HEK293T (cell line): ENCODE data around the gene SMURF1.

ENCODE experiments used
- CTCF ChIA-PET: fragments of 350-600 bp; formaldehyde crosslinking; extraction: SDS; loops from one replicate; lab custom pipeline; 2021; ENCODE audit warnings: antibody characterized with exemption, inconsistent platforms; lab: Yijun Ruan, JAX
- POLR2A ChIA-PET: fragments of 350-600 bp; formaldehyde crosslinking; extraction: SDS; loops from one replicate; lab custom pipeline; 2020; ENCODE audit warnings: antibody characterized with exemption, inconsistent platforms; lab: Yijun Ruan, JAX
- DNase-seq: peaks from one replicate; pipeline ENCODE4 v3.0.0; 2012; ENCODE audit warnings: mixed read lengths; ENCODE audit errors: extremely low spot score
- ARNT ChIP-seq: fragments of 450-650 bp; IDR thresholded peaks from 2 replicates; pipeline ENCODE4 v1.6.1; 2017; ENCODE audit warnings: mild to moderate bottlenecking
- BHLHE40 ChIP-seq: fragments of 450-650 bp; IDR thresholded peaks from 2 replicates; pipeline ENCODE4 v1.6.1; 2016; ENCODE audit warnings: mild to moderate bottlenecking, moderate library complexity, borderline replicate concordance
- CTBP1 ChIP-seq: fragments of 450-650 bp; IDR thresholded peaks from 2 replicates; pipeline ENCODE4 v1.6.1; 2016; ENCODE audit warnings: borderline replicate concordance
- ELF4 ChIP-seq: fragments of 450-650 bp; IDR thresholded peaks from 2 replicates; pipeline ENCODE4 v1.6.1; 2017; ENCODE audit warnings: antibody characterized with exemption
- FOXA1 ChIP-seq: fragments of 450-650 bp; IDR thresholded peaks from 2 replicates; pipeline ENCODE4 v1.6.1; 2016; ENCODE audit warnings: mild to moderate bottlenecking
- FOXK2 ChIP-seq: fragments of 450-650 bp; IDR thresholded peaks from 2 replicates; pipeline ENCODE4 v1.6.1; 2016; ENCODE audit warnings: mild to moderate bottlenecking
- FOXM1 ChIP-seq: fragments of 450-650 bp; IDR thresholded peaks from 2 replicates; pipeline ENCODE4 v1.6.1; 2017; ENCODE audit warnings: mild to moderate bottlenecking, borderline replicate concordance
- HDGF ChIP-seq: fragments of 450-650 bp; IDR thresholded peaks from 2 replicates; pipeline ENCODE4 v1.6.1; 2017; ENCODE audit warnings: antibody characterized with exemption, borderline replicate concordance
- L3MBTL2 ChIP-seq: fragments of 450-650 bp; conservative IDR thresholded peaks from 2 replicates; pipeline ENCODE4 v1.6.1; 2016; ENCODE audit warnings: mild to moderate bottlenecking
- LEF1 ChIP-seq: fragments of 450-650 bp; IDR thresholded peaks from 2 replicates; pipeline ENCODE4 v1.6.1; 2017; ENCODE audit warnings: mild to moderate bottlenecking, borderline replicate concordance
- NFRKB ChIP-seq: fragments of 450-650 bp; IDR thresholded peaks from 2 replicates; pipeline ENCODE4 v1.6.1; 2016; ENCODE audit warnings: mild to moderate bottlenecking, moderate library complexity
- PKNOX1 ChIP-seq: fragments of 450-650 bp; IDR thresholded peaks from 2 replicates; pipeline ENCODE4 v1.6.1; 2016
- SP1 ChIP-seq: fragments of 450-650 bp; IDR thresholded peaks from 2 replicates; pipeline ENCODE4 v1.6.1; 2017
- SUZ12 ChIP-seq: fragments of 450-650 bp; IDR thresholded peaks from 2 replicates; pipeline ENCODE4 v1.6.1; 2016; ENCODE audit warnings: mild to moderate bottlenecking
- TARDBP ChIP-seq: fragments of 450-650 bp; IDR thresholded peaks from 2 replicates; pipeline ENCODE4 v1.6.1; 2016
- ZNF384 ChIP-seq: fragments of 450-650 bp; IDR thresholded peaks from 2 replicates; pipeline ENCODE4 v1.6.1; 2016

Gene SMURF1

GRCh38 chr7:98998821-98999725 lies 144.8 kb downstream of the SMURF1 start:
- DNase-seq = no peak
- POLR2A ChIA-PET = no interaction called here
- no peak for TF ChIP-seq TARDBP
- TF ChIP-seq PKNOX1 = no peak
- TF ChIP-seq HDGF = no peak
- TF ChIP-seq NFRKB = no peak
- no peak for TF ChIP-seq LEF1
- no peak for TF ChIP-seq SP1
- TF ChIP-seq BHLHE40 = no peak
- no peak for TF ChIP-seq SUZ12
- no peak for TF ChIP-seq ARNT
- TF ChIP-seq ZNF384 = no peak
- TF ChIP-seq ELF4 = no peak
- TF ChIP-seq CTBP1 = no peak
- TF ChIP-seq FOXA1 = no peak
- TF ChIP-seq L3MBTL2 = no peak
- no peak for TF ChIP-seq FOXM1
- CTCF ChIA-PET = interaction anchor here (0.6 kb wide), 1 partner anchor 10 kb away, joined by 4 read pairs; no protein-coding TSS in a partner anchor

GRCh38 chr7:98997846-98998245 lies 146.1 kb downstream of the SMURF1 start:
- ChIA-PET CTCF (no interaction called here), POLR2A (no interaction called here)
- no peak for DNase-seq

GRCh38 chr7:98996150-98996552 lies 147.8 kb downstream of the SMURF1 start:
- ChIA-PET POLR2A (no interaction called here), CTCF (no interaction called here)
- DNase-seq = no peak
- TF ChIP-seq ZNF384 (no peak), PKNOX1 (no peak)

More at GRCh38 chr7:98997846-98998245, 146.1 kb downstream of the SMURF1 start:
- TF ChIP-seq FOXM1 = no peak
- TF ChIP-seq SUZ12 = no peak
- TF ChIP-seq TARDBP = no peak
- TF ChIP-seq ZNF384 = no peak
- TF ChIP-seq CTBP1 = no peak
- no peak for TF ChIP-seq NFRKB
- TF ChIP-seq HDGF = no peak
- TF ChIP-seq PKNOX1 = no peak
- no peak for TF ChIP-seq ARNT

GRCh38 chr7:98995523-98996149 lies 148.3 kb downstream of the SMURF1 start:
- CTCF ChIA-PET = no interaction called here

GRCh38 chr7:98995111-98995510 lies 148.8 kb downstream of the SMURF1 start:
- POLR2A ChIA-PET = no interaction called here
- no peak for DNase-seq
- TF ChIP-seq ELF4 (no peak), FOXM1 (no peak), CTBP1 (no peak), FOXK2 (no peak)
- CTCF ChIA-PET = no interaction called here

More at GRCh38 chr7:98995523-98996149, 148.3 kb downstream of the SMURF1 start:
- no peak for DNase-seq
- no peak for TF ChIP-seq FOXM1
- no peak for TF ChIP-seq SP1
- TF ChIP-seq SUZ12 = no peak
- no peak for TF ChIP-seq TARDBP
- TF ChIP-seq HDGF = no peak
- TF ChIP-seq BHLHE40 = no peak
- TF ChIP-seq NFRKB = no peak
- no peak for TF ChIP-seq PKNOX1
- no peak for TF ChIP-seq LEF1
- no peak for TF ChIP-seq ARNT
- no peak for TF ChIP-seq L3MBTL2
- TF ChIP-seq FOXK2 = no peak
- TF ChIP-seq CTBP1 = no peak
- TF ChIP-seq ELF4 = no peak
- TF ChIP-seq FOXA1 = no peak
- no peak for TF ChIP-seq ZNF384
- POLR2A ChIA-PET = no interaction called here
